ENCODE measurements around the gene TEAD4.

TEAD4 gene

DNA sequence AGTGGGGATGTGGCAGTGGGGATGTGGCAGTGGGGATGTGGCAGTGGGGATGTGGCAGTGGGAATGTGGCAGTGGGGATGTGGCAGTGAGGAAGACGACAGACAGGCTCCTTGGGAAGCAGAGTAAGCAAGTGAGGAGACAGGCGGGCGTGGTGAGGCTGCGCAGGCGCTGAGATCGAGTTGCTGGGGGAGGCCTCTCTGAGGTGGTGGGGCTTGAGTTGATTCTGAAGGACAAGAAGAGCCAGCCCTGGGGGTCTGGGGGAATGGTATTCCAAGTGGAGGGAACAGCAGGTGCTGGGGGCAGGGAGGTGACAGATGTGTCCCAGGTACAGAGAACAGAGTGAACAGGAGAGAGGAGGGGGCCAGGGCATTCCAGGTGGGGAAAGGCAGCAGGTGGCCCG, 84.2 kb downstream of the TEAD4 start:
- Histone ChIP-seq H3K4me1 (ENCODE audit: control insufficient read depth in 1 of 2, insufficient read depth in 2 of 2, low read length in 2 of 2) (no peaks in the 10 kb centered on the region), H3K36me3 (ENCODE audit: control insufficient read depth in 1 of 2, insufficient read depth in 2 of 2, low read length in 2 of 2) (peaks cover 0 to 5% of the 10 kb centered on the region in 2 donors), H3K27me3 (ENCODE audit: control insufficient read depth in 1 of 2, insufficient read depth in 2 of 2, low read length in 2 of 2) (peaks cover 0 to 2% of the 10 kb centered on the region in 2 donors), H3K9me3 (ENCODE audit: control insufficient read depth in 1 of 2, low read length in 2 of 2) (no peaks in the 10 kb centered on the region), H3K9ac (ENCODE audit: low read depth in 1 of 2, low read length in 2 of 2) (no peak overlapping the region), H3K4me3 (ENCODE audit: low read depth in 1 of 2, low read length in 2 of 2) (no peak overlapping the region), H3K27ac (ENCODE audit: low read depth, low read length) (no peak overlapping the region)

DNA sequence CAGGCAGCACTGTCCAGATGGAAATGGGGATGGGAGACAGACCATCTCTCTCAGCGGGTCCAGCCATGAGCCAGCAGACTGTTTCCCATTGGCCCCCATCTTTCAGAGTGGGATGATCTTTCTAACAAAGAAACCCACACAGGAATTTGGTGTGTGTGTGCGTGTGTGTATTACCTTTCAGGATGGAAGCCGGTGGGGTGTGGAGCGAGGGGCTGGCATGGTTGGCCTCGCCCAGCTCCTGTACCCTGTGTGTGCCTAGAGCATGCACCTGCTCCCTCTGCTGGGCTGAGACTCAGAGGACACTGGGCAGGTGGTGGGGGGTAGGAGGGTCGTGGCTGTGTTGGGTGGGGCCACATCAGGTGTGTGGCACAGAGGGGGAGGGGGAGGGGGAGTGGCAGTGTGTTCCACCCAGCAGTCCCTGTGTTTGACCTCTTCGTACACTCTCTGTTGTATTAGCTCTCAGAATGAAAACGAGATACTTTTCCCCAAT, 85.0 kb downstream of the TEAD4 start:
- Histone ChIP-seq H3K4me3 (ENCODE audit: low read depth in 1 of 2, low read length in 2 of 2) (no peak overlapping the region), H3K36me3 (ENCODE audit: control insufficient read depth in 1 of 2, insufficient read depth in 2 of 2, low read length in 2 of 2) (no peaks in the 10 kb centered on the region), H3K4me1 (ENCODE audit: control insufficient read depth in 1 of 2, insufficient read depth in 2 of 2, low read length in 2 of 2) (no peaks in the 10 kb centered on the region), H3K27me3 (ENCODE audit: control insufficient read depth in 1 of 2, insufficient read depth in 2 of 2, low read length in 2 of 2) (peaks cover 0 to 2% of the 10 kb centered on the region in 2 donors), H3K9me3 (ENCODE audit: control insufficient read depth in 1 of 2, low read length in 2 of 2) (no peaks in the 10 kb centered on the region), H3K9ac (ENCODE audit: low read depth in 1 of 2, low read length in 2 of 2) (no peak overlapping the region), H3K27ac (ENCODE audit: low read depth, low read length) (no peak overlapping the region)

DNA sequence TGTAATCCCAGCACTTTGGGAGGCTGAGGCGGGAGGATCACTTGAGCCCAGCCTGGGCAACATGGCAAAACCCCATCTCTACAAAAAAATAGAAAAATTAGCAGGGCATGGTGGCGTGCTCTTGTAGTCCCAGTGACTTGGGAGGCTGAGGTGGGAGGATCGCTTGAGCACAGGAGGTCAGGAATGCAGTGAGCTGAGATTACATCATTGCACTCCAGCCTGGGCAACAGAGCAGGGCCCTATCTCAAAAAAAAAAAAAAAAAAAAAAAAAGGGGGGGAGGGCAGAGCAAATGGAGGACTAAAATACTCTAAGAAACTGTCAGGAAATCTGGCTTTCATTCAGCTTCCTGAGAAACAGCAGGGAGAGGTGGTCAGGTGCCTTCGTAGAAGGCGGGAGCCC, 86.3 kb downstream of the TEAD4 start:
- Histone ChIP-seq H3K27ac (ENCODE audit: low read depth, low read length) (no peak overlapping the region), H3K9me3 (ENCODE audit: control insufficient read depth in 1 of 2, low read length in 2 of 2) (no peaks in the 10 kb centered on the region), H3K27me3 (ENCODE audit: control insufficient read depth in 1 of 2, insufficient read depth in 2 of 2, low read length in 2 of 2) (peaks cover 0 to 2% of the 10 kb centered on the region in 2 donors), H3K9ac (ENCODE audit: low read depth in 1 of 2, low read length in 2 of 2) (no peak overlapping the region), H3K36me3 (ENCODE audit: control insufficient read depth in 1 of 2, insufficient read depth in 2 of 2, low read length in 2 of 2) (no peaks in the 10 kb centered on the region), H3K4me3 (ENCODE audit: low read depth in 1 of 2, low read length in 2 of 2) (no peak overlapping the region), H3K4me1 (ENCODE audit: control insufficient read depth in 1 of 2, insufficient read depth in 2 of 2, low read length in 2 of 2) (no peaks in the 10 kb centered on the region)

DNA sequence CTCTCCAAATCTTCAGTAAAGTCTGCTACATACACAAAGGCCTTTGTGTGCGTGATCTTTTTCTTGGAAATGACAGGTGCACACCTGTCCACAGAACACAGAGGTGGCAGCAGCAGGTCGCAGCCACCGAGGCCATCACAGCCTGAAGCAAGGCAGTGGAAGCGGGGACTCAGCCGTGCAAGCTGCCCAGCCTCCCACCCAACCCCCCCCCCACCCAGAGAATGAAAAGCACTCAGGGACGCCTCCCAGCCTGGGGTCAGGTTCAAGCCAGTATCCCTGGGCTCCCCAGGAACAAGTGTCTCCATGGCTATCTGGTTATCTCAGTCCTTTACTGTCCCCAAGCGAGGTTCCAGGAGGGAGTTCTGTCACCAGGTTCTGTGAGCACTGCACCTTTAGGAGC, 86.8 kb downstream of the TEAD4 start:
- no peaks in the 10 kb centered on the region for H3K4me1 ChIP-seq (ENCODE audit: control insufficient read depth in 1 of 2, insufficient read depth in 2 of 2, low read length in 2 of 2)

DNA sequence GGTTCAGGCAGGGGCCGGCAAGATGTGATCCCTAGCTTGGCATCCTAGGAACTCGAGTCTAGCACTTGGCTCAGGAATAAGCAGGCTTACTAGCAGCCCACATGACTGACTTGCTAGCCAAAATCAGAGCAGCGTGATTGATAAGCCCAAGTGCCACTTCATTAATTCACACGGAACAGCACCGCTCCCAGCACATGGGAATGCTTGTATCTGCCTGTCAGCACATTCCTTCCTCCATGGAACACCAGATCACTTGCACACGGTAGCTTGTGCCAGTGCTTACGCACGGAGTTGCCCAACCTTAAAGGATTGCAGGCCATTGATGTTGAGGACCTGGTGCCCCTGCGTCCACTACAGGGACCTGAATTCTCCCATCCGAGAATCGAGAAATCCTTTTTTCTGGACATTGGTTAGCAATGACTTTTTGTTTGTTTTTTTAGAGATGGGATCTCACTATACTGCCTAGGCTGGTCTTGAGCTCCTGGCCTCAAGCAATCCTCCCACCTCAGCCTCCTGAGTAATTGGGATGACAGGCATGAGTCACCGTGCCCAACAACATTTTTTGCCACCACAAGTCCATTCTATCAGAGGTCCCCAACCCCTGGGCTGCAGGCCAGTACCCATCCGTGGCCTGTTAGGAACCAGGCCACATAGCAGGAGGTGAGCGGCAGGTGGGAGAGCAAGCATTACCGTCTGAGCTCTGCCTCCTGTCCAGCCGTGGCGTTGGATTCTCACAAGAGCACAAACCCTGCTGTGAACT, 87.4 kb downstream of the TEAD4 start:
- no peak overlapping the region for H3K4me3 ChIP-seq (ENCODE audit: low read depth in 1 of 2, low read length in 2 of 2)
- H3K36me3 ChIP-seq (ENCODE audit: control insufficient read depth in 1 of 2, insufficient read depth in 2 of 2, low read length in 2 of 2), result no peaks in the 10 kb centered on the region
- peaks cover 0 to 2% of the 10 kb centered on the region in 2 donors for H3K27me3 ChIP-seq (ENCODE audit: control insufficient read depth in 1 of 2, insufficient read depth in 2 of 2, low read length in 2 of 2)
- no peak overlapping the region for H3K27ac ChIP-seq (ENCODE audit: low read depth, low read length)
- no peaks in the 10 kb centered on the region for H3K9me3 ChIP-seq (ENCODE audit: control insufficient read depth in 1 of 2, low read length in 2 of 2)
- no peaks in the 10 kb centered on the region for H3K4me1 ChIP-seq (ENCODE audit: control insufficient read depth in 1 of 2, insufficient read depth in 2 of 2, low read length in 2 of 2)
- H3K9ac ChIP-seq (ENCODE audit: low read depth in 1 of 2, low read length in 2 of 2), result no peak overlapping the region

More for the DNA sequence above, 86.8 kb downstream of the TEAD4 start:
- Histone ChIP-seq H3K4me3 (ENCODE audit: low read depth in 1 of 2, low read length in 2 of 2) (no peak overlapping the region), H3K36me3 (ENCODE audit: control insufficient read depth in 1 of 2, insufficient read depth in 2 of 2, low read length in 2 of 2) (no peaks in the 10 kb centered on the region), H3K9ac (ENCODE audit: low read depth in 1 of 2, low read length in 2 of 2) (no peak overlapping the region), H3K27ac (ENCODE audit: low read depth, low read length) (no peak overlapping the region), H3K9me3 (ENCODE audit: control insufficient read depth in 1 of 2, low read length in 2 of 2) (no peaks in the 10 kb centered on the region), H3K27me3 (ENCODE audit: control insufficient read depth in 1 of 2, insufficient read depth in 2 of 2, low read length in 2 of 2) (peaks cover 0 to 2% of the 10 kb centered on the region in 2 donors)

- Histone ChIP-seq H3K9ac (ENCODE audit: low read depth in 1 of 2, low read length in 2 of 2) (no peak overlapping the region), H3K27ac (ENCODE audit: low read depth, low read length) (no peak overlapping the region), H3K9me3 (ENCODE audit: control insufficient read depth in 1 of 2, low read length in 2 of 2) (no peaks in the 10 kb centered on the region), H3K4me1 (ENCODE audit: control insufficient read depth in 1 of 2, insufficient read depth in 2 of 2, low read length in 2 of 2) (no peaks in the 10 kb centered on the region), H3K4me3 (ENCODE audit: low read depth in 1 of 2, low read length in 2 of 2) (no peak overlapping the region), H3K36me3 (ENCODE audit: control insufficient read depth in 1 of 2, insufficient read depth in 2 of 2, low read length in 2 of 2) (no peaks in the 10 kb centered on the region), H3K27me3 (ENCODE audit: control insufficient read depth in 1 of 2, insufficient read depth in 2 of 2, low read length in 2 of 2) (peaks cover 0 to 2% of the 10 kb centered on the region in 2 donors)
Observed at GRCh38 chr12:3047961-3048360, 88.8 kb downstream of the TEAD4 start.

DNA sequence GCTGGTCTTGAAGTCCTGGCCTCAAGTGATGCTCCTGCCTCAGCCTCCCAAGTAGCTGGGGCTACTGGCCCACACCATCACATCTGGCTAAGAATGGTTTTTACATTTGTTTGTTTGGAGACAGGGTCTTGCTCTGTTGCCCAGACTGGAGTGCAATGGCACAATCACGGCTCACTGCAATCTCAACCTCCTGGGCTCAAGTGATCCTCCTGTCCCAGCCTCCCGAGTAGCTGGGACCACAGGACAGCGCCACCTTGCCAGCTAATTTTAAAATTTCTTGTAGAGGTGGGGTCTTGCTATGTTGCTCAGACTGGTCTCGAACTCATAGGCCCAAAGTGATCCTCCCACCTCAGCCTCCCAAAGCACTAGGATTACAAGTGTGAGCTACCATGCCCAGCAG, 89.3 kb downstream of the TEAD4 start:
- H3K9ac ChIP-seq (ENCODE audit: low read depth in 1 of 2, low read length in 2 of 2), result no peak overlapping the region
- H3K4me3 ChIP-seq (ENCODE audit: low read depth in 1 of 2, low read length in 2 of 2), result no peak overlapping the region
- no peaks in the 10 kb centered on the region for H3K27me3 ChIP-seq (ENCODE audit: control insufficient read depth in 1 of 2, insufficient read depth in 2 of 2, low read length in 2 of 2)
- H3K9me3 ChIP-seq (ENCODE audit: control insufficient read depth in 1 of 2, low read length in 2 of 2), result no peaks in the 10 kb centered on the region
- no peaks in the 10 kb centered on the region for H3K4me1 ChIP-seq (ENCODE audit: control insufficient read depth in 1 of 2, insufficient read depth in 2 of 2, low read length in 2 of 2)
- no peak overlapping the region for H3K27ac ChIP-seq (ENCODE audit: low read depth, low read length)
- no peaks in the 10 kb centered on the region for H3K36me3 ChIP-seq (ENCODE audit: control insufficient read depth in 1 of 2, insufficient read depth in 2 of 2, low read length in 2 of 2)

DNA sequence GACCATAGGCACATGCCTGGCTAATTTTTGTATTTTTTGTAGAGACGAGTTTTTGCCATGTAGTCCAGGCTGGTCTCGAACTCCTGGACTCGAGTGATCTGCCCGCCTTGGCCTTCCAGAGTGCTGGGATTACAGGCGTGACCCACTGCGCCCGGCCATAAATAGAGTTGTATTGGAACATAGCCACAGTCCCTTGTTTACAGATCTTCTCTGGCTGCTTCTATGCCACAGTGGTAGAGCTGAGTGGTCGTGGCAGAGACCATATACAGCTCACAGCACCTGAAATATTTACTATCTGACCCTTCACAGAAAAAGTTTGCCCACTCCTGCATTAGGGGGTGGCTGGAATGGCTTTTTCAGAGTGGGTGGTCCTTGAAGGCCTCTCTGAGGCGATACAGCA, 90.0 kb downstream of the TEAD4 start:
- no peak overlapping the region for H3K4me3 ChIP-seq (ENCODE audit: low read depth in 1 of 2, low read length in 2 of 2)
- no peak overlapping the region for H3K9ac ChIP-seq (ENCODE audit: low read depth in 1 of 2, low read length in 2 of 2)
- H3K27ac ChIP-seq (ENCODE audit: low read depth, low read length), result no peak overlapping the region
- no peaks in the 10 kb centered on the region for H3K9me3 ChIP-seq (ENCODE audit: control insufficient read depth in 1 of 2, low read length in 2 of 2)
- no peaks in the 10 kb centered on the region for H3K4me1 ChIP-seq (ENCODE audit: control insufficient read depth in 1 of 2, insufficient read depth in 2 of 2, low read length in 2 of 2)
- no peaks in the 10 kb centered on the region for H3K27me3 ChIP-seq (ENCODE audit: control insufficient read depth in 1 of 2, insufficient read depth in 2 of 2, low read length in 2 of 2)
- no peaks in the 10 kb centered on the region for H3K36me3 ChIP-seq (ENCODE audit: control insufficient read depth in 1 of 2, insufficient read depth in 2 of 2, low read length in 2 of 2)

- Histone ChIP-seq H3K27ac (ENCODE audit: low read depth, low read length) (no peak overlapping the region), H3K4me3 (ENCODE audit: low read depth in 1 of 2, low read length in 2 of 2) (no peak overlapping the region), H3K9me3 (ENCODE audit: control insufficient read depth in 1 of 2, low read length in 2 of 2) (no peaks in the 10 kb centered on the region), H3K4me1 (ENCODE audit: control insufficient read depth in 1 of 2, insufficient read depth in 2 of 2, low read length in 2 of 2) (no peaks in the 10 kb centered on the region), H3K9ac (ENCODE audit: low read depth in 1 of 2, low read length in 2 of 2) (no peak overlapping the region), H3K36me3 (ENCODE audit: control insufficient read depth in 1 of 2, insufficient read depth in 2 of 2, low read length in 2 of 2) (no peaks in the 10 kb centered on the region), H3K27me3 (ENCODE audit: control insufficient read depth in 1 of 2, insufficient read depth in 2 of 2, low read length in 2 of 2) (no peaks in the 10 kb centered on the region)
Observed at GRCh38 chr12:3049611-3050249, 90.5 kb downstream of the TEAD4 start.

DNA sequence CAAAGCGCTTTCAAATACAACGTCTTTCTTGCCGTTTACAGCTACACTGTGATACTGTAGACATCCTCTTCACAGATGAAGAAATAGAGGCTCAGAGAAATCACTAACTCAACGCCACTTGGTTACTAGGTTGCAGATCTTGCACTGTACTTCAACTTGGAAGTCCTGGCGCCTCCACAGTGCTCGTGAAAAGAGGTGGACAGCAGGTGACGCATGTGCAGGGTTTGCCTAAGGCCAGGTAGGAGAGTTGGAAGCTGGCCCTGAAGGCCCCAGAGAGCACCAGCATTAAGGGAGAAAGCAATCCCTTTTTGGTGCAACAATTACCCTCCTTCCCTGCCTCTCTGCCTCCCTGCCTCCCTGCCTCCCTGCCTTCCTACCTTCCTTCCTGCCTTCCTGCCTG, 95.2 kb downstream of the TEAD4 start:
- no peak overlapping the region for H3K27ac ChIP-seq (ENCODE audit: low read depth, low read length)
- H3K9ac ChIP-seq (ENCODE audit: low read depth in 1 of 2, low read length in 2 of 2), result no peak overlapping the region
- H3K4me3 ChIP-seq (ENCODE audit: low read depth in 1 of 2, low read length in 2 of 2), result no peak overlapping the region
- H3K9me3 ChIP-seq (ENCODE audit: control insufficient read depth in 1 of 2, low read length in 2 of 2), result no peaks in the 10 kb centered on the region
- H3K36me3 ChIP-seq (ENCODE audit: control insufficient read depth in 1 of 2, insufficient read depth in 2 of 2, low read length in 2 of 2), result no peaks in the 10 kb centered on the region
- no peaks in the 10 kb centered on the region for H3K27me3 ChIP-seq (ENCODE audit: control insufficient read depth in 1 of 2, insufficient read depth in 2 of 2, low read length in 2 of 2)
- H3K4me1 ChIP-seq (ENCODE audit: control insufficient read depth in 1 of 2, insufficient read depth in 2 of 2, low read length in 2 of 2), result no peaks in the 10 kb centered on the region
